CD8-positive, alpha-beta memory T cell (primary cell): ENCODE data around the gene ING4. TPM values are rescaled to one million over a fixed set of nuclear protein-coding genes. Genes with fewer than 3 reads are reported as not detected.

Experiments used
- CTCF ChIA-PET: fragments of 350-600 bp; sonication (Branson Sonifier 250); formaldehyde crosslinking; loops from one replicate; lab custom pipeline; 2021; ENCODE audit warnings: antibody characterized with exemption; lab: Charles Lee
- POLR2A ChIA-PET: fragments of 350-600 bp; sonication (Branson Sonifier 250); formaldehyde crosslinking; loops from one replicate; lab custom pipeline; 2021; ENCODE audit warnings: antibody characterized with exemption; lab: Charles Lee
- DNase-seq, 5 donors: peaks; one replicate each; pipeline versions ENCODE4 v3.0.0 to v3.0.0-alpha.2; 2020 to 2022; ENCODE audit warnings: mixed read lengths in 1 of 5
- H3K27ac ChIP-seq: one replicate; pipeline ENCODE4 v1.7.0; 2013; ENCODE audit warnings: low read depth, mild to moderate bottlenecking, low read length, moderate library complexity
- H3K27me3 ChIP-seq: 2 replicates; pipeline ENCODE4 v1.7.0; 2013; ENCODE audit warnings: low read length, mild to moderate bottlenecking; ENCODE audit not compliant: insufficient read depth, poor library complexity, severe bottlenecking
- H3K36me3 ChIP-seq: 2 replicates; pipeline ENCODE4 v1.7.0; 2013; ENCODE audit warnings: mild to moderate bottlenecking, low read length, moderate library complexity; ENCODE audit not compliant: insufficient read depth
- H3K4me1 ChIP-seq: 2 replicates; pipeline ENCODE4 v1.7.0; 2013; ENCODE audit warnings: mild to moderate bottlenecking, low read length, moderate library complexity; ENCODE audit not compliant: insufficient read depth
- H3K4me3 ChIP-seq: 2 replicates; pipeline ENCODE4 v1.7.0; 2013; ENCODE audit warnings: mild to moderate bottlenecking, low read length
- H3K9me3 ChIP-seq: 2 replicates; pipeline ENCODE4 v1.7.0; 2013; ENCODE audit warnings: mild to moderate bottlenecking, low read length
- H3K27ac Mint-ChIP-seq, 8 donors: one replicate each; pipeline ENCODE4 v1.8.0; 2020 to 2021; ENCODE audit warnings: mixed read lengths in 8 of 8, mild to moderate bottlenecking in 6 of 8, inconsistent platforms in 3 of 8, moderate library complexity in 3 of 8
- H3K27me3 Mint-ChIP-seq, 2 donors: one replicate each; pipeline ENCODE4 v1.8.0; 2020 to 2021; ENCODE audit warnings: mixed read lengths in 2 of 2, mild to moderate bottlenecking in 1 of 2, moderate library complexity in 1 of 2
- H3K36me3 Mint-ChIP-seq, 3 donors: one replicate each; pipeline ENCODE4 v1.8.0; 2020 to 2021; ENCODE audit warnings: mixed read lengths in 3 of 3, inconsistent platforms in 1 of 3, mild to moderate bottlenecking in 1 of 3
- H3K4me1 Mint-ChIP-seq, 3 donors: one replicate each; pipeline ENCODE4 v1.8.0; 2020 to 2021; ENCODE audit warnings: mixed read lengths in 3 of 3, inconsistent platforms in 1 of 3, mild to moderate bottlenecking in 1 of 3
- H3K4me3 Mint-ChIP-seq, 7 donors: one replicate each; pipeline ENCODE4 v1.8.0; 2020 to 2021; ENCODE audit warnings: mixed read lengths in 7 of 7, mild to moderate bottlenecking in 6 of 7, moderate library complexity in 4 of 7, inconsistent platforms in 2 of 7
- H3K9me3 Mint-ChIP-seq, 5 donors: one replicate each; pipeline ENCODE4 v1.8.0; 2020 to 2022; ENCODE audit warnings: mixed read lengths in 5 of 5, mild to moderate bottlenecking in 3 of 5, moderate library complexity in 2 of 5, inconsistent platforms in 1 of 5
- polyA plus RNA-seq: library from polyadenylated mRNA; unstranded; fragments of 300-500 nt; fragmentation: Illumina TruSeq; gene quantifications from one replicate; pipeline ENCODE4 v1.2.3, GENCODE V29; 2021
- total RNA-seq, 2 experiments: library from RNA; stranded (reverse); gene quantifications; one replicate each; pipeline ENCODE4 v1.2.3, GENCODE V29; 2021

ING4 gene
- total and polyA plus RNA-seq, 3 experiments from 2014 or later: 17.4 to 80.3 (median 18.5) TPM

DNA sequence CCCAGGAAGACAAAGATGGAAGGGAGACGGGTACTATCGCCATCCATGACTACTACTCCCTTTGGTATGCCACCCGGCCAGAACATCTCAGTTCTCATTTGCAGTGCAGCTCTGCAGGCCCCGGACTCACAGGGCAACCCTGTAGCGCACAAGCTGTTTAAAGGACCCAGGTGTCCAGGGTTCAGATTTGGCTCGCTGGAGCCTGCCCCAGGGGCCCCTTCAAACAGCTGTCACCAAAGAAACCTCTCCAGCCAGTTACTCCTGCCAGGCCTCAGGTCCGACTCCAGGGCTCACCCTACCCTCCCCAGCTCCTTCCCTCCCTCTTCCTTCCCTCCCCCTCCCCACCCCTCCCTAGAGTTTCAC, 50.3 kb downstream of the ING4 start:
- H3K27ac Mint-ChIP-seq: peak overlapping the region; percentile 85 to 96 (median 92)

DNA sequence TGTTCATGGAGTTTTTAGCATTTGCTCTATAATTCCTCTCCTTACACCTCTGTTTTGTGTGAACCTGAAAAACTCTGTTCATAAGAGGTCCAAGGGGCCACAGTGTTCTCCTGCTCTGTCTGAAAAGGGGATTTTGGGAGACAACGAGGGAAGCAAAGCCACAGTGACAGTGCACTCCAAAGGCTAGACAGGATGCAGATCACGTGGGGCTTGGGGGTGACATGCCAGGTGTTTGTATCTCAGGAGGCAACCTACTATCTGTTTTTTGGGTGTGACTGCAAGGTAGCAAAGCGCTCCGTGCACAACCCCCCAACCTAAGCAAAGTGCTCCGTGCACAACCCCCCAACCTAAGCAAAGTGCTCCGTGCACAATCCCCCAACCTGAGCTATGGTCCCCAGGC, 50.7 kb downstream of the ING4 start:
- H3K27me3 Mint-ChIP-seq: no peaks in the 10 kb centered on the region
- H3K36me3 ChIP-seq: no peaks in the 10 kb centered on the region
- ChIA-PET POLR2A (interaction anchor here (0.5 to 2.2 kb wide), 8 partner anchors 9 to 154 kb away, joined by 3 to 19 read pairs (median 7); partner anchors contain the start of genes COPS7A, LPAR5, PTMS and ZNF384), CTCF (interaction anchor here (1.2 to 3.3 kb wide), 4 partner anchors 8 to 72 kb away, joined by 3 to 9 read pairs (median 8); no protein-coding TSS in a partner anchor)
- H3K9me3 ChIP-seq: no peaks in the 10 kb centered on the region
- no peaks in the 10 kb centered on the region for H3K9me3 Mint-ChIP-seq
- H3K36me3 Mint-ChIP-seq: no peaks in the 10 kb centered on the region
- H3K27ac Mint-ChIP-seq: peak overlapping the region; percentile 85 to 96 (median 92)
- peak in 2 of 5 donors; percentile 35 to 55 for DNase-seq
- peaks cover 36% of the 10 kb centered on the region for H3K4me1 ChIP-seq
- H3K4me3 ChIP-seq: peak overlapping the region; percentile 42
- H3K27me3 ChIP-seq: no peaks in the 10 kb centered on the region
- peak overlapping the region; percentile 78 for H3K27ac ChIP-seq
- peak overlapping the region; percentile 51 to 80 (median 71) for H3K4me3 Mint-ChIP-seq
- H3K4me1 Mint-ChIP-seq: peaks cover 30 to 43% (median 36%) of the 10 kb centered on the region in 3 donors

More for the DNA sequence above, 50.3 kb downstream of the ING4 start:
- Mint-ChIP-seq H3K27me3 (no peaks in the 10 kb centered on the region), H3K36me3 (no peaks in the 10 kb centered on the region), H3K4me1 (peaks cover 32 to 45% (median 38%) of the 10 kb centered on the region in 3 donors), H3K4me3 (peak overlapping the region; percentile 51 to 80 (median 71)), H3K9me3 (no peaks in the 10 kb centered on the region)
- ChIA-PET POLR2A (interaction anchor here (0.5 to 2.2 kb wide), 8 partner anchors 9 to 153 kb away, joined by 3 to 19 read pairs (median 7); partner anchors contain the start of genes COPS7A, LPAR5, PTMS and ZNF384), CTCF (interaction anchor here (0.7 to 3.3 kb wide), 6 partner anchors 8 to 77 kb away, joined by 3 to 9 read pairs (median 6); partner anchors contain the start of gene ZNF384)
- H3K27ac ChIP-seq: peak overlapping the region; percentile 78
- DNase-seq: no peak
- no peaks in the 10 kb centered on the region for H3K36me3 ChIP-seq
- no peaks in the 10 kb centered on the region for H3K27me3 ChIP-seq
- no peaks in the 10 kb centered on the region for H3K9me3 ChIP-seq
- peaks cover 35% of the 10 kb centered on the region for H3K4me1 ChIP-seq
- peak overlapping the region; percentile 42 for H3K4me3 ChIP-seq

DNA sequence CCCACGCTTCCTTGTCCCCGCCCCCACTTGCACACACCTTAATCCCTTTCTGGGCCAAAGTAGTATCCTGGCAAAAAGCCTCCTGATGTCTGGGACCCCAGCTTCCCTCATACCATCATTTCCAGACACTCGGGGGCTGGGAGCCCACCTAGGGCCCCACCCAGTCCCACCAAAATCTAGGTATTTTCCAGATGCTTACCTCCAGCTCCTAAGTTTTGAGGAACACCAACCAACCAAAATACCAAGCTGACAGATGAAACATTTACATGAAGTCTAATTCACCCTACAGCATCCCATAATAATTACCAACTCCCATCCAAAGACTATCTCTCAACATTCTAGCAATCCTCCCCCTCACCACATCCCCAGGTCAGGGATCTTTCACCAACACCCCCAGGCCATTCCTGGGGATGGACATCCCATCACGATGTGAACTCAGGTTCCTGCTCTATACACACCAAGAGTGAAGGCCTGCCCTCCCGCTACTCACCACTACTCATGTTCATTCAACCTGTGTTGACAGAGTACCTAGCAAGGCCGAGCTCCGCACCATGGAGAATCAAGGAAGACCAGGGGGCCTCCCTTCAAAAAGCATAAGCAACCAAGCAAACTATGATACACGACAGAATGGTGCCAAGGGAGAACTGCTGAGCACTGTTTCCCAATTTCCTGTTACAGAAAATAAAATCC, 54.2 kb downstream of the ING4 start:
- H3K4me1 ChIP-seq: peaks cover 55% of the 10 kb centered on the region

GRCh38 chr12:6607751-6608591, 54.9 kb downstream of the ING4 start:
- H3K9me3 Mint-ChIP-seq: no peaks in the 10 kb centered on the region
- peaks cover 47 to 55% (median 53%) of the 10 kb centered on the region in 3 donors for H3K4me1 Mint-ChIP-seq
- Histone ChIP-seq H3K27ac (peak overlapping the region; percentile 43), H3K4me3 (no peak overlapping the region), H3K27me3 (no peaks in the 10 kb centered on the region), H3K4me1 (peaks cover 57% of the 10 kb centered on the region), H3K9me3 (no peaks in the 10 kb centered on the region), H3K36me3 (no peaks in the 10 kb centered on the region)
- ChIA-PET POLR2A (interaction anchor here (0.5 to 1.2 kb wide), 6 partner anchors 12 to 81 kb away, joined by 3 to 7 read pairs (median 4); partner anchors contain the start of genes LPAR5 and ZNF384), CTCF (interaction anchor here (0.7 to 1.4 kb wide), 4 partner anchors 11 to 44 kb away, joined by 3 to 4 read pairs (median 4); no protein-coding TSS in a partner anchor)
- H3K27ac Mint-ChIP-seq: no peak overlapping the region
- H3K36me3 Mint-ChIP-seq: peaks cover 0 to 22% (median 3%) of the 10 kb centered on the region in 3 donors
- no peak overlapping the region for H3K4me3 Mint-ChIP-seq
- H3K27me3 Mint-ChIP-seq: peaks cover 0 to 3% of the 10 kb centered on the region in 2 donors
- peak; percentile 56 to 82 (median 77) for DNase-seq

More for the DNA sequence above, 54.2 kb downstream of the ING4 start:
- Mint-ChIP-seq H3K27ac (no peak overlapping the region), H3K4me3 (no peak overlapping the region), H3K4me1 (peaks cover 45 to 55% (median 51%) of the 10 kb centered on the region in 3 donors), H3K27me3 (peaks cover 0 to 3% of the 10 kb centered on the region in 2 donors), H3K9me3 (no peaks in the 10 kb centered on the region), H3K36me3 (peaks cover 0 to 16% (median 0%) of the 10 kb centered on the region in 3 donors)
- Histone ChIP-seq H3K27ac (peak overlapping the region; percentile 43), H3K9me3 (no peaks in the 10 kb centered on the region), H3K4me3 (no peak overlapping the region), H3K36me3 (no peaks in the 10 kb centered on the region), H3K27me3 (no peaks in the 10 kb centered on the region)
- POLR2A ChIA-PET: interaction anchor here (0.5 to 1.2 kb wide), 4 partner anchors 13 to 80 kb away, joined by 3 to 7 read pairs (median 5); partner anchors contain the start of genes LPAR5 and ZNF384
- peak in 2 of 5 donors; percentile 25 to 58 for DNase-seq
- CTCF ChIA-PET: interaction anchor here (0.7 to 1.4 kb wide), 4 partner anchors 10 to 45 kb away, joined by 3 to 4 read pairs (median 4); no protein-coding TSS in a partner anchor

- Histone ChIP-seq H3K27me3 (no peaks in the 10 kb centered on the region), H3K9me3 (no peaks in the 10 kb centered on the region), H3K4me3 (peak overlapping the region; percentile 95), H3K4me1 (peaks cover 56% of the 10 kb centered on the region), H3K36me3 (peaks cover 13% of the 10 kb centered on the region), H3K27ac (peak overlapping the region; percentile 88)
- CTCF ChIA-PET: interaction anchor here (0.5 to 2.1 kb wide), 3 partner anchors 14 to 45 kb away, joined by 3 to 8 read pairs (median 3); partner anchors contain the start of gene NOP2
- POLR2A ChIA-PET: interaction anchor here (0.9 to 1.2 kb wide), 4 partner anchors 9 to 117 kb away, joined by 3 to 9 read pairs (median 4); partner anchors contain the start of genes COPS7A and ZNF384
- H3K36me3 Mint-ChIP-seq: peaks cover 7 to 35% (median 9%) of the 10 kb centered on the region in 3 donors
- H3K27me3 Mint-ChIP-seq: peaks cover 0 to 3% of the 10 kb centered on the region in 2 donors
- peak overlapping the region in 1 of 7 donors; percentile 89 for H3K4me3 Mint-ChIP-seq
- peaks cover 48 to 55% (median 54%) of the 10 kb centered on the region in 3 donors for H3K4me1 Mint-ChIP-seq
- H3K27ac Mint-ChIP-seq: peak overlapping the region; percentile 88 to 98 (median 96)
- DNase-seq: peak; percentile 54 to 82 (median 67)
- no peaks in the 10 kb centered on the region for H3K9me3 Mint-ChIP-seq
Observed at GRCh38 chr12:6606331-6607131, 56.4 kb downstream of the ING4 start.

DNA sequence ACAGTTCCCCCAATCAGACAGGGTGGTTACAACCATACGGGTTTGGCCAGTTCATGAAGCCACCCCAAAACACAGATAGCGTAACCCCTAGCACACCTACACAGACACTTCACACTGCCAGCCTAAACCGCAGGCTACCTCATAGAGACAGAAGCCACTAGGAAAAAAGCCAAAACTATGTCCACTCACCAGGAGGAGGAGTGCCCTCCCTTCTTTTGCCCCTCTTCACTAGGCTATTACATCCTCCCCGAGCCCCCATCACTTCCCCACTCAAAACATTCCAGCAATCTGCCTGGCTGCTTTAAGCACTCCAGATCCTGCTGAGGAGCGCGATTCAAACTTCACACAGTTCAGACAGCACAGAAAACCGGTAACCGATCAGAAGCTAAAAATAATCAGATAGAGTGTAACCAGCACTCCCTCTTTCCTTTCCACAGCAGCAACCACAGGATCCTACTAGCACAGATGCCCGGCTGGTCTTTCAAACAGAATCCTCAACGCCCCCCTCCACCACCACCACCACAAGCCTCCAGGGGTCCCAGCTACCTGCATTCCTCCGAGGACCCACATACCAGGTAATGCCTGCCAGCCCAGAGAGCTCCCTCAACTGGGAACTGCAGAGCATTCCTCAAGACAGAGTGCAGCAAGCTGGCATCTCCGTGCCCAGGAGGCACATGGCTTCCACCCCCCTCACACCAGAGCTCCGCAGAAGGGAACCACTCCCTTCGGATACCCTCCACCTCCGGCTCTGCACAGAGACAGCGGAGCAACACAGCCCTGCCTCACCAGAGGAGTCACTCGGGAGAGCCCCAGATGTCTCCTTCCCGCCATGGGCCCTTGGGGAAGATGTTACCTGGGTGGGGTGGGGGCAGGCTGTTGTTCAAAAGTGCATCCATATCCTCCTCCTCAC, 57.2 kb downstream of the ING4 start:
- Mint-ChIP-seq H3K4me3 (peak overlapping the region in 1 of 7 donors; percentile 89), H3K9me3 (no peaks in the 10 kb centered on the region), H3K27ac (peak overlapping the region; percentile 88 to 98 (median 96)), H3K27me3 (peaks cover 0 to 3% of the 10 kb centered on the region in 2 donors), H3K4me1 (peaks cover 46 to 49% (median 48%) of the 10 kb centered on the region in 3 donors), H3K36me3 (peaks cover 11 to 44% (median 14%) of the 10 kb centered on the region in 3 donors)
- Histone ChIP-seq H3K4me1 (peaks cover 53% of the 10 kb centered on the region), H3K27ac (peak overlapping the region; percentile 88), H3K9me3 (no peaks in the 10 kb centered on the region), H3K36me3 (peaks cover 21% of the 10 kb centered on the region), H3K4me3 (peak overlapping the region; percentile 95), H3K27me3 (no peaks in the 10 kb centered on the region)
- CTCF ChIA-PET: interaction anchor here (0.7 to 2.1 kb wide), 5 partner anchors 9 to 84 kb away, joined by 3 to 8 read pairs (median 3); partner anchors contain the start of genes NOP2 and ZNF384
- POLR2A ChIA-PET: interaction anchor here (0.8 to 1.2 kb wide), 5 partner anchors 10 to 250 kb away, joined by 3 to 9 read pairs (median 4); partner anchors contain the start of genes COPS7A and ZNF384
- DNase-seq: peak; percentile 39 to 71 (median 60)
